Duodenal mucosa (tissue), 2 donors: ENCODE data around the gene FTCDNL1.

Source experiments
- H3K27ac ChIP-seq: one replicate; pipeline ENCODE4 v1.7.0; 2013; ENCODE audit warnings: low read depth, low read length
- H3K27me3 ChIP-seq, 2 donors: one replicate each; pipeline ENCODE4 v1.7.0; 2013; ENCODE audit warnings: low read length in 2 of 2, control low read depth in 1 of 2; ENCODE audit not compliant: insufficient read depth in 2 of 2, control insufficient read depth in 1 of 2
- H3K36me3 ChIP-seq, 2 donors: one replicate each; pipeline ENCODE4 v1.7.0; 2013; ENCODE audit warnings: low read length in 2 of 2, control low read depth in 1 of 2; ENCODE audit not compliant: insufficient read depth in 2 of 2, control insufficient read depth in 1 of 2
- H3K4me1 ChIP-seq, 2 donors: one replicate each; pipeline ENCODE4 v1.7.0; 2013; ENCODE audit warnings: low read length in 2 of 2, control low read depth in 1 of 2; ENCODE audit not compliant: insufficient read depth in 2 of 2, control insufficient read depth in 1 of 2
- H3K4me3 ChIP-seq, 2 donors: one replicate each; pipeline ENCODE4 v1.7.0; 2013; ENCODE audit warnings: low read length in 2 of 2, low read depth in 1 of 2
- H3K9ac ChIP-seq, 2 donors: one replicate each; pipeline ENCODE4 v1.7.0; 2013; ENCODE audit warnings: low read length in 2 of 2, low read depth in 1 of 2
- H3K9me3 ChIP-seq, 2 donors: one replicate each; pipeline ENCODE4 v1.7.0; 2013; ENCODE audit warnings: low read length in 2 of 2, control low read depth in 1 of 2; ENCODE audit not compliant: control insufficient read depth in 1 of 2

FTCDNL1 gene

DNA sequence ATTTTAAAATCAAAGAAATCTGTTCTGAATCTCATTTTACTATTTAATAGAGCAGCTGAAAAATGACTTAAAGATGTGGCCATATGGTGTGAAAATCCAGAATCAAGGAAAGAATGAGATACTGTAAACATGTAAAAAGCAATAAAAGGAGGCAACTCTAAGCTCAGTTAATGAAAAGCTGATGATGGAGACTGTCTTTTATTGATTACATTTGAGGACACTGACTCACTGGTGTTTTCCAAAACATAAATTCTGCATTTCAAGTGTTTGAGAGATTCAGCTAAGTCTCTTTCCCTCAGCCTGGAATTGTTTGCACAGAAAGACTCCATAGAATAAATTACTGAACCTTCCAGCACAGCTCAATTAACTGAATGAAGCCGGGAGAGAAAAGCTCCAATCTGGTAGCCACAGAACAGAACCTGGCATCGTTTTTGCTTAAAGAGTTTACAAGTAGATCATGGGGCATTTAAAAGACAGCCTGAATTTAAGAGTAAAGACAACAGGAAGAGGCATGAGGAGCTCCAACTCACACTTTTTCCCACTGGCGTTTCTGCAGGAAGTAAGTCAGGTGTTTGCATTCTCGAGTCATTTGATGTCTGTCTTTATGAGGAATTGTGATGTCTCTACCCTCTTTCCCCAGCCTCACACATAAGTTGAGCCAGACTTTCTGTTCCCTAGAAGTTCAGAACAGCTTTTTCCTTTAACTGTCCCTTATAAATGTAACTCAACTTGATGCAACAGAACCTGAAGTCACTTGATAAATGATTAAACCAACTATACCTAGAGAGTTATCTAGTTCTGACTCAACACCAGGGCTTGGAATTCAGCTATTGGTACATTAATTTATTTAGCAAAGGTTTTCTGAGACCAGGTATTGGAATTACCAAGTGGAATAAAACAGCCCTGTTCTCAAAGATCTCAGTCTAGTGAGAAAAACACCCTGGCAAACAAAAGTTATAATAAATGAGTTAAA is 53.3 kb downstream of the FTCDNL1 start:
- peaks cover 0 to 3% of the 10 kb centered on the region in 2 donors for H3K4me1 ChIP-seq
- H3K36me3 ChIP-seq = no peaks in the 10 kb centered on the region
- H3K4me3 ChIP-seq = no peak overlapping the region
- H3K27me3 ChIP-seq = no peaks in the 10 kb centered on the region
- H3K27ac ChIP-seq = no peak overlapping the region
- H3K9me3 ChIP-seq = no peaks in the 10 kb centered on the region
- no peak overlapping the region for H3K9ac ChIP-seq

- H3K4me1 ChIP-seq = peaks cover 0 to 1% of the 10 kb centered on the region in 2 donors
- H3K27me3 ChIP-seq = no peaks in the 10 kb centered on the region
- H3K27ac ChIP-seq = no peak overlapping the region
- no peak overlapping the region for H3K4me3 ChIP-seq
- H3K36me3 ChIP-seq = no peaks in the 10 kb centered on the region
- no peak overlapping the region for H3K9ac ChIP-seq
- no peaks in the 10 kb centered on the region for H3K9me3 ChIP-seq
These were observed 58.6 kb downstream of the FTCDNL1 start for GRCh38 chr2:199792381-199792780.

GRCh38 chr2:199791326-199791725 is 59.7 kb downstream of the FTCDNL1 start:
- Histone ChIP-seq H3K36me3 (no peaks in the 10 kb centered on the region), H3K4me3 (no peak overlapping the region), H3K27ac (no peak overlapping the region), H3K9me3 (no peaks in the 10 kb centered on the region), H3K4me1 (no peaks in the 10 kb centered on the region), H3K9ac (no peak overlapping the region), H3K27me3 (no peaks in the 10 kb centered on the region)

- no peaks in the 10 kb centered on the region for H3K27me3 ChIP-seq
- H3K27ac ChIP-seq = no peak overlapping the region
- no peaks in the 10 kb centered on the region for H3K9me3 ChIP-seq
- H3K9ac ChIP-seq = no peak overlapping the region
- H3K4me3 ChIP-seq = no peak overlapping the region
- no peaks in the 10 kb centered on the region for H3K4me1 ChIP-seq
- no peaks in the 10 kb centered on the region for H3K36me3 ChIP-seq
These were observed 66.5 kb downstream of the FTCDNL1 start for GRCh38 chr2:199784512-199784911.

DNA sequence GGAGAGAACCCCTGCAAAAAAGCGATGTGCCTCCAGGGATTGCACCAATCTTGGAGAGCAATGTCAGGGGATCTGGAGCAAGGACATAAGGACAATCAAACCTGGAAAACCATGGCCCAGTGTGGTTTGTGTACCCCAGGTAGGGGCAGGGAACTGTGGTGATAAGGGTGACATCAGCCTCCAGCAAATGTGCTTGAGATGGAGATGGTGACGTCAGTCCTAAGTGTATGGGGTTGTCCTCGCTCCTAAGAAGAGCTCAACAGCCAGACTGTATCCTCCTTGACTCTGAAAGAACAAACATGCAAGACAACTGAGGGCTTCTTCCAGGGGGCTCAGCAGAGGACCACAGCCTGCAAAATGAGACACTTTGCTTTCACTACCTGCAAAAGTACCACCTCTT is 71.4 kb downstream of the FTCDNL1 start:
- Histone ChIP-seq H3K4me3 (no peak overlapping the region), H3K27ac (no peak overlapping the region), H3K36me3 (no peaks in the 10 kb centered on the region), H3K9ac (no peak overlapping the region), H3K9me3 (no peaks in the 10 kb centered on the region), H3K27me3 (no peaks in the 10 kb centered on the region), H3K4me1 (no peaks in the 10 kb centered on the region)

GRCh38 chr2:199778655-199779054 is 72.3 kb downstream of the FTCDNL1 start:
- Histone ChIP-seq H3K4me1 (no peaks in the 10 kb centered on the region), H3K36me3 (no peaks in the 10 kb centered on the region), H3K27ac (no peak overlapping the region), H3K4me3 (no peak overlapping the region), H3K27me3 (no peaks in the 10 kb centered on the region), H3K9me3 (no peaks in the 10 kb centered on the region), H3K9ac (no peak overlapping the region)

GRCh38 chr2:199777916-199778315 is 73.1 kb downstream of the FTCDNL1 start:
- H3K9ac ChIP-seq = no peak overlapping the region
- no peaks in the 10 kb centered on the region for H3K27me3 ChIP-seq
- H3K4me1 ChIP-seq = no peaks in the 10 kb centered on the region
- no peak overlapping the region for H3K27ac ChIP-seq
- H3K4me3 ChIP-seq = no peak overlapping the region
- H3K9me3 ChIP-seq = no peaks in the 10 kb centered on the region
- no peaks in the 10 kb centered on the region for H3K36me3 ChIP-seq

GRCh38 chr2:199777315-199777714 is 73.7 kb downstream of the FTCDNL1 start:
- Histone ChIP-seq H3K36me3 (no peaks in the 10 kb centered on the region), H3K4me3 (no peak overlapping the region), H3K4me1 (no peaks in the 10 kb centered on the region), H3K9me3 (no peaks in the 10 kb centered on the region), H3K27me3 (no peaks in the 10 kb centered on the region), H3K9ac (no peak overlapping the region), H3K27ac (no peak overlapping the region)

- H3K27ac ChIP-seq = no peak overlapping the region
- H3K9ac ChIP-seq = no peak overlapping the region
- no peaks in the 10 kb centered on the region for H3K4me1 ChIP-seq
- H3K27me3 ChIP-seq = no peaks in the 10 kb centered on the region
- no peaks in the 10 kb centered on the region for H3K36me3 ChIP-seq
- H3K4me3 ChIP-seq = no peak overlapping the region
- H3K9me3 ChIP-seq = no peaks in the 10 kb centered on the region
These were observed 75.7 kb downstream of the FTCDNL1 start for GRCh38 chr2:199775267-199775666.

DNA sequence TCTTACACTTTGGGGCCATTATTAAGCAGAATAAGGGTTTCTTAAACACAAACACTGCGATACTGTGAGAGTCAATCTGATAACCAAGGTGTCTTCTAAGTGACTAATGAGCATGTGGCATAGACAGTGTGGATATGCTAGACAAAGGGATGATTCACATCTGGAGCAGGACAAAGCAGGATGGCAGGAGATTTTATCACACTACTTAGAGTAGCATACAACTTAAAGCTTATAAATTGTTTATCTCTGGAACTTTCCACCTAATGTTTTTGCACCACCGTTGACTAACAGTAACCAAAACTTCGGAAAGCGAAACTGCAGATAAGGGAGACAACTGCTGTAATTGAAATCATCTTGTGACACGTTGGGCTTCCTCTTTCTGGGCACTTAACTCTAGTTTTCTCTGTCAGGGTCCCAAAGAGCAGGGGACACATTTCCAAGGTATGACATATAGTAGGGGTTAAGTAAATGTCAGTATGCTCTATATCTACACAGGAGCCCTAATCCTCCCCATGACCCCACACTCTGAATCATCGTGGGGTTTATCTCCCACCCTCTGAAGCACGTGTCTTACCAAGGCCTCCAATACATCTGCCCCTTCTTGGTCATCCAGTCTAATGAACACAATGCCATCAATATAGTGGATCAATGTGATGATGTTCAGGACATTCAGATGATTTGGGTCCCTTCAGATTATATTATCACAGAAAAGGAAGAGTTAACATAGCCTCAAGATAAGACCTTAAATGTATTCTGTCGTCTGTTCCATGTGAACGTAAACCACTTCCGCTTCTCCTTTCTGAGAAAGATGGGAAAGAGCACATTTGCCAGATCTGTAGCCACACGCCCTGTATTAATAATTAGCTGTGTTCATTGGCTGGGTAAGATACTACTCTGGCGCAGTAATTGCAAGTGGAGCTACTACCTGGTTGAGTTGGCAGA is 78.7 kb downstream of the FTCDNL1 start:
- H3K9ac ChIP-seq = no peak overlapping the region
- H3K27me3 ChIP-seq = no peaks in the 10 kb centered on the region
- H3K27ac ChIP-seq = no peak overlapping the region
- no peak overlapping the region for H3K4me3 ChIP-seq
- no peaks in the 10 kb centered on the region for H3K4me1 ChIP-seq
- H3K9me3 ChIP-seq = no peaks in the 10 kb centered on the region
- H3K36me3 ChIP-seq = no peaks in the 10 kb centered on the region
